Measurements from ENCODE around the gene SYNC. TPM values are rescaled to one million over a fixed set of nuclear protein-coding genes. Genes with fewer than 3 reads are reported as not detected.

Gene SYNC
- total and polyA plus RNA-seq, 9 of the 15 experiments (the other 6 are each of a cell fraction or from before 2014, with no cell fraction given) = 0.49 to 1.1 (median 0.87) TPM

DNA sequence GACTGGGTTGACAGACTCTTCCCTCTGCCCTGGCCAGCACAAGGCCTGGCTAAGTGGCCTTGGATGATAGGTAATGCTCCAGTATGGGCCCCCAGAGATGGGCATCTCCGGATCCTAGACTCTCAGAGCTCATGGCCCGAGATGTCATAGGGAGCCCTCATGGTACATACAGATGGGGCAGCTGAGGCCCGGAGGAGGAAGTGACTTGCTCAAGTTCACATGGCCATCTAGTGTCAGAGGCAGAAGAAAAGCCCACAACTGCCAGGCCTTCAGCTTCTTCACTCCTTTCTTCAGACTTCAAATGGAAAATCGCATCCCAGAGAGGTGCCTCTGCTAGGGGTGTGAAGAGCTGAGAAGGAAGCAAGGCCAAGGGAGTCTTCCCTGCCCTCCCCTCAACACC lies 46.8 kb upstream of the SYNC start:
- H4K20me1 ChIP-seq (replicated peaks; ENCODE audit: control insufficient read depth, insufficient read depth, low read length) = 0 out of 2 replicates have a peak, but pooled peaks cover 13% of the 10 kb centered on the region
- intact Hi-C loops (cut with micrococcal nuclease) = loop anchor here (2.0 kb wide), 1 partner anchor 23 kb away; no protein-coding TSS in a partner anchor
- peaks cover 8% of the 10 kb centered on the region for H3K79me2 ChIP-seq (ENCODE audit: control insufficient read depth, insufficient read depth, low read length)
- in situ Hi-C loops (cut with MboI) = no loop called here
- no peaks in the 10 kb centered on the region for H3K9me3 ChIP-seq (replicated peaks; ENCODE audit: control insufficient read depth, insufficient read depth, low read depth, low read length)
- POLR2A ChIA-PET = interaction anchor here (0.6 to 1.6 kb wide), 8 partner anchors 8 to 99 kb away, joined by 3 to 7 read pairs (median 3); partner anchors contain the start of genes RBBP4 and ZBTB8OS
- DNase-seq (ENCODE audit: extremely low read depth in 1 of 4, low spot score in 3 of 4) (no peak), FAIRE-seq (peak; percentile 35), ATAC-seq (no peak)
- no peaks in the 10 kb centered on the region; the same call in 2 of the 3 replicates for H3K36me3 ChIP-seq (ENCODE audit: control insufficient read depth, insufficient read depth, low read length)
- H3K27ac ChIP-seq (ENCODE audit: extremely low read depth, low read depth, low read length) = no peak overlapping the region
- CTCF ChIA-PET (ENCODE audit: low intra/inter-chr PET ratio) = no interaction called here
- H3K27me3 ChIP-seq (ENCODE audit: control insufficient read depth in 2 of 2, insufficient read depth in 2 of 2, low read length in 2 of 2) = no peaks in the 10 kb centered on the region
- 39% methylated on average over 4 of the region's 4 CpGs for WGBS (ENCODE audit: insufficient coverage, low coverage, missing lambda C conversion rate)
- H3K4me1 ChIP-seq (replicated peaks in 1 of 2; ENCODE audit: control insufficient read depth in 2 of 2, insufficient read depth in 2 of 2, low read length in 2 of 2) = peaks cover 14 to 16% of the 10 kb centered on the region in 2 experiments; a peak in 4 of 5 replicates
- no TSS peak for BruUV-seq (replicated peaks)
- H3K9me1 ChIP-seq (ENCODE audit: control insufficient read depth, insufficient read depth, low read length) = no peaks in the 10 kb centered on the region
- H3K4me2 ChIP-seq (ENCODE audit: insufficient read depth, low read length) = no peak overlapping the region
- no peak overlapping the region for H2AFZ ChIP-seq (ENCODE audit: low read depth, low read length)
- H3K9ac ChIP-seq (ENCODE audit: insufficient read depth in 1 of 2, low read depth in 2 of 2, low read length in 2 of 2) = no peak overlapping the region
- H3K4me3 ChIP-seq = no peak overlapping the region
- TF ChIP-seq ZNF212 (CRISPR knock-in tag; IDR thresholded peaks at IDR 0.05) = no peak
- no peak for TF ChIP-seq PPARD (CRISPR knock-in tag; IDR thresholded peaks at IDR 0.05)
- no peak for TF ChIP-seq SIN3A (IDR thresholded peaks at IDR 0.05; ENCODE audit: borderline replicate concordance in 2 of 2, control insufficient read depth in 1 of 2, low read depth in 2 of 2, low read length in 2 of 2)
- TF ChIP-seq ZNF274 (IDR thresholded peaks at IDR 0.05; ENCODE audit: borderline replicate concordance, low read depth, low read length) = no peak
- TF ChIP-seq, protein P1, sequence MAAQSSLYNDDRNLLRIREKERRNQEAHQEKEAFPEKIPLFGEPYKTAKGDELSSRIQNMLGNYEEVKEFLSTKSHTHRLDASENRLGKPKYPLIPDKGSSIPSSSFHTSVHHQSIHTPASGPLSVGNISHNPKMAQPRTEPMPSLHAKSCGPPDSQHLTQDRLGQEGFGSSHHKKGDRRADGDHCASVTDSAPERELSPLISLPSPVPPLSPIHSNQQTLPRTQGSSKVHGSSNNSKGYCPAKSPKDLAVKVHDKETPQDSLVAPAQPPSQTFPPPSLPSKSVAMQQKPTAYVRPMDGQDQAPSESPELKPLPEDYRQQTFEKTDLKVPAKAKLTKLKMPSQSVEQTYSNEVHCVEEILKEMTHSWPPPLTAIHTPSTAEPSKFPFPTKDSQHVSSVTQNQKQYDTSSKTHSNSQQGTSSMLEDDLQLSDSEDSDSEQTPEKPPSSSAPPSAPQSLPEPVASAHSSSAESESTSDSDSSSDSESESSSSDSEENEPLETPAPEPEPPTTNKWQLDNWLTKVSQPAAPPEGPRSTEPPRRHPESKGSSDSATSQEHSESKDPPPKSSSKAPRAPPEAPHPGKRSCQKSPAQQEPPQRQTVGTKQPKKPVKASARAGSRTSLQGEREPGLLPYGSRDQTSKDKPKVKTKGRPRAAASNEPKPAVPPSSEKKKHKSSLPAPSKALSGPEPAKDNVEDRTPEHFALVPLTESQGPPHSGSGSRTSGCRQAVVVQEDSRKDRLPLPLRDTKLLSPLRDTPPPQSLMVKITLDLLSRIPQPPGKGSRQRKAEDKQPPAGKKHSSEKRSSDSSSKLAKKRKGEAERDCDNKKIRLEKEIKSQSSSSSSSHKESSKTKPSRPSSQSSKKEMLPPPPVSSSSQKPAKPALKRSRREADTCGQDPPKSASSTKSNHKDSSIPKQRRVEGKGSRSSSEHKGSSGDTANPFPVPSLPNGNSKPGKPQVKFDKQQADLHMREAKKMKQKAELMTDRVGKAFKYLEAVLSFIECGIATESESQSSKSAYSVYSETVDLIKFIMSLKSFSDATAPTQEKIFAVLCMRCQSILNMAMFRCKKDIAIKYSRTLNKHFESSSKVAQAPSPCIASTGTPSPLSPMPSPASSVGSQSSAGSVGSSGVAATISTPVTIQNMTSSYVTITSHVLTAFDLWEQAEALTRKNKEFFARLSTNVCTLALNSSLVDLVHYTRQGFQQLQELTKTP (IDR thresholded peaks at IDR 0.05; ENCODE audit: low read depth in 1 of 2, partially characterized antibody in 2 of 2) = no peak
- TF ChIP-seq RAD21 (CRISPR knock-in tag; conservative IDR thresholded peaks at IDR 0.05 in 1 of 2, IDR thresholded peaks at IDR 0.05 in 1 of 2) = peak in 1 of 2 experiments; percentile 11; a peak in 1 of 4 replicates
- TF ChIP-seq LEF1 (IDR thresholded peaks at IDR 0.05) = no peak
- peak; percentile 50; the same call in 1 of the 2 replicates for TF ChIP-seq SPI1 (IDR thresholded peaks at IDR 0.05; ENCODE audit: borderline replicate concordance, low read depth, low read length)
- no peak for TF ChIP-seq ZNF224 (CRISPR knock-in tag; IDR thresholded peaks at IDR 0.05)
- no peak for TF ChIP-seq FOS (IDR thresholded peaks at IDR 0.05; ENCODE audit: extremely low read depth, insufficient read length)
- TF ChIP-seq NELFE (IDR thresholded peaks at IDR 0.05; ENCODE audit: insufficient read depth, insufficient read length) = no peak
- TF ChIP-seq CCAR2 (IDR thresholded peaks at IDR 0.05; ENCODE audit: low read depth, low read length) = no peak
- TF ChIP-seq YY1 (IDR thresholded peaks at IDR 0.05; ENCODE audit: borderline replicate concordance in 1 of 3, control insufficient read depth in 1 of 3, extremely low read depth in 1 of 3, insufficient read depth in 3 of 3, insufficient read length in 1 of 3, insufficient replicate concordance in 2 of 3, low read depth in 1 of 3, low read length in 2 of 3) = no peak
- TF ChIP-seq DIDO1 (tag; IDR thresholded peaks at IDR 0.05; ENCODE audit: low read depth) = no peak
- TF ChIP-seq, protein P2, sequence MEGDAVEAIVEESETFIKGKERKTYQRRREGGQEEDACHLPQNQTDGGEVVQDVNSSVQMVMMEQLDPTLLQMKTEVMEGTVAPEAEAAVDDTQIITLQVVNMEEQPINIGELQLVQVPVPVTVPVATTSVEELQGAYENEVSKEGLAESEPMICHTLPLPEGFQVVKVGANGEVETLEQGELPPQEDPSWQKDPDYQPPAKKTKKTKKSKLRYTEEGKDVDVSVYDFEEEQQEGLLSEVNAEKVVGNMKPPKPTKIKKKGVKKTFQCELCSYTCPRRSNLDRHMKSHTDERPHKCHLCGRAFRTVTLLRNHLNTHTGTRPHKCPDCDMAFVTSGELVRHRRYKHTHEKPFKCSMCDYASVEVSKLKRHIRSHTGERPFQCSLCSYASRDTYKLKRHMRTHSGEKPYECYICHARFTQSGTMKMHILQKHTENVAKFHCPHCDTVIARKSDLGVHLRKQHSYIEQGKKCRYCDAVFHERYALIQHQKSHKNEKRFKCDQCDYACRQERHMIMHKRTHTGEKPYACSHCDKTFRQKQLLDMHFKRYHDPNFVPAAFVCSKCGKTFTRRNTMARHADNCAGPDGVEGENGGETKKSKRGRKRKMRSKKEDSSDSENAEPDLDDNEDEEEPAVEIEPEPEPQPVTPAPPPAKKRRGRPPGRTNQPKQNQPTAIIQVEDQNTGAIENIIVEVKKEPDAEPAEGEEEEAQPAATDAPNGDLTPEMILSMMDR (IDR thresholded peaks at IDR 0.05 in 2 of 3, conservative IDR thresholded peaks at IDR 0.05 in 1 of 3; ENCODE audit: insufficient read depth in 2 of 3, low read depth in 1 of 3, low read length in 3 of 3) = peak in 1 of 3 experiments; percentile 17; a peak in 1 of 6 replicates
- no peak for TF ChIP-seq RUNX1 (IDR thresholded peaks at IDR 0.05; ENCODE audit: low read depth)

All from K562 (cell line).